ENCODE measurements around the gene CHST11.

Gene CHST11

DNA sequence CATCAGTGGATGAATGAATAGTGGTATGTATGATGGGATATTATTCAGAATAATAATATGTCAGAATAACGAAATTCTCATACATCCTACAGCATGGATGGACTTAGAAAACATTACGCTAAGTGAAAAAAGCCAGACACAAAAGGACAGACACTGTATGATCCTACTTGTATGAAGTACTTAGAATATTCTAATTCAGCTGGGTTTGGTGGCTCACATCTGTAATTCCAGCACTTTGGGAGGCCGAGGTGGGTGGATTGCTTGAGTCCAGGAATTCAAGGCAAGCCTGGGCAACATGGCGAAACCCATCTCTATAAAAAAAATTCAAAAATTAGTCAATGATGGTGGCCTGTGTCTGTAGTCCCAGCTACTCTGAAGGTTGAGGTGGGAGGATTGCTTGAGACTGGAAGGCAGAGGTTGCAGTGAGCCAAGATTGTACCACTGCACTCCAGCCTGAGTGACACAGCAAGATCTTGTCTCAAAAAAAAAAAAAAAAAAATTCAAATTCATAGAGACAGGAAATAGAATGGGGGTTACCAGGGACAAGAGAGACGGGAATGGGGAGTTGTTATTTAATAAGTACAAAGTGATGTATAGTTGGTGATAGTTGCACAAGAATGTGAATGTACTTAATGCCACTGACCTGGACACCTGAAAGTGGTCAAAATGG, 132.3 kb downstream of the CHST11 start (continued):
- TF ChIP-seq ZNF664 (tag by site-specific recombination; IDR thresholded peaks at IDR 0.05) (no peak), ZNF23 (tag by site-specific recombination; IDR thresholded peaks at IDR 0.05; ENCODE audit: borderline replicate concordance) (no peak), ZNF341 (tag by site-specific recombination; IDR thresholded peaks at IDR 0.05; ENCODE audit: low read depth) (no peak), ZNF175 (tag by site-specific recombination; IDR thresholded peaks at IDR 0.05) (no peak), ZNF747 (tag by site-specific recombination; IDR thresholded peaks at IDR 0.05) (no peak), ZNF184 (tag by site-specific recombination; IDR thresholded peaks at IDR 0.05) (no peak), ZNF792 (tag by site-specific recombination; IDR thresholded peaks at IDR 0.05) (no peak), ZNF624 (tag by site-specific recombination; IDR thresholded peaks at IDR 0.05) (no peak), ZNF366 (tag by site-specific recombination; conservative IDR thresholded peaks at IDR 0.05) (no peak)
- TF ChIP-seq, protein P1, sequence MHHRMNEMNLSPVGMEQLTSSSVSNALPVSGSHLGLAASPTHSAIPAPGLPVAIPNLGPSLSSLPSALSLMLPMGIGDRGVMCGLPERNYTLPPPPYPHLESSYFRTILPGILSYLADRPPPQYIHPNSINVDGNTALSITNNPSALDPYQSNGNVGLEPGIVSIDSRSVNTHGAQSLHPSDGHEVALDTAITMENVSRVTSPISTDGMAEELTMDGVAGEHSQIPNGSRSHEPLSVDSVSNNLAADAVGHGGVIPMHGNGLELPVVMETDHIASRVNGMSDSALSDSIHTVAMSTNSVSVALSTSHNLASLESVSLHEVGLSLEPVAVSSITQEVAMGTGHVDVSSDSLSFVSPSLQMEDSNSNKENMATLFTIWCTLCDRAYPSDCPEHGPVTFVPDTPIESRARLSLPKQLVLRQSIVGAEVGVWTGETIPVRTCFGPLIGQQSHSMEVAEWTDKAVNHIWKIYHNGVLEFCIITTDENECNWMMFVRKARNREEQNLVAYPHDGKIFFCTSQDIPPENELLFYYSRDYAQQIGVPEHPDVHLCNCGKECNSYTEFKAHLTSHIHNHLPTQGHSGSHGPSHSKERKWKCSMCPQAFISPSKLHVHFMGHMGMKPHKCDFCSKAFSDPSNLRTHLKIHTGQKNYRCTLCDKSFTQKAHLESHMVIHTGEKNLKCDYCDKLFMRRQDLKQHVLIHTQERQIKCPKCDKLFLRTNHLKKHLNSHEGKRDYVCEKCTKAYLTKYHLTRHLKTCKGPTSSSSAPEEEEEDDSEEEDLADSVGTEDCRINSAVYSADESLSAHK (tag by site-specific recombination; IDR thresholded peaks at IDR 0.05): no peak

DNA sequence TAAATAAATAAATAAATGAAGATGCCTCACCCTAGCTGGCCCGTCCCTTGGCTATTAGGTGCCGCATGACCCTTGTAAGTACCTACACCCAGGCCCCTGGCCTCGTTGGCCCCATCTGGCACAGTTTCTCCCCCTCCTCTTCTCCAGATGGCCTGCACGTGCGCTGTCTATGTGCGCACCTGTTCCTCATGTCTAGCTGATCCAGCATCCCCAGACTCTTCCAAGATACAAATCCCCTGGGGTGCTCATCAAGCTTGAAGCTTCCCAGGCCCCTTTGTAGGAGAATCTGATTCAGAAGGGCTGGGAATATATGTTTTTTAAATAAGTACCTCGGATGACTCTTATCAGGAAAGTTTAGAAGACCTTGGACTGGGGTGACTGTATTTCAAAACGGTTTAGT, 133.3 kb downstream of the CHST11 start:
- TF ChIP-seq SCRT1 (tag by site-specific recombination; IDR thresholded peaks at IDR 0.05; ENCODE audit: borderline replicate concordance) (no peak), ZNF350 (tag by site-specific recombination; IDR thresholded peaks at IDR 0.05) (no peak), ZNF707 (tag by site-specific recombination; IDR thresholded peaks at IDR 0.05) (no peak), ZNF239 (tag by site-specific recombination; IDR thresholded peaks at IDR 0.05) (no peak), ZNF2 (tag by site-specific recombination; IDR thresholded peaks at IDR 0.05) (no peak), ZNF701 (tag by site-specific recombination; IDR thresholded peaks at IDR 0.05) (no peak), ZNF214 (tag by site-specific recombination; IDR thresholded peaks at IDR 0.05; ENCODE audit: borderline replicate concordance) (no peak), ZBTB1 (tag by site-specific recombination; IDR thresholded peaks at IDR 0.05) (no peak), ZNF140 (tag by site-specific recombination; IDR thresholded peaks at IDR 0.05) (no peak), ZBTB7A (tag by site-specific recombination; IDR thresholded peaks at IDR 0.05; ENCODE audit: low read depth) (no peak), ZNF10 (tag by site-specific recombination; IDR thresholded peaks at IDR 0.05) (no peak), KLF1 (tag by site-specific recombination; IDR thresholded peaks at IDR 0.05) (no peak)
- Histone ChIP-seq H3K9me3 (ENCODE audit: control insufficient read depth, insufficient read depth, low read depth, low read length) (no peaks in the 10 kb centered on the region), H3K36me3 (ENCODE audit: control insufficient read depth in 2 of 2, insufficient read depth in 1 of 2, low read length in 2 of 2) (no peaks in the 10 kb centered on the region), H3K27ac (ENCODE audit: extremely low read depth, low read depth, low read length) (no peak overlapping the region), H3K4me1 (ENCODE audit: control insufficient read depth, insufficient read depth, low read length) (peaks cover 4% of the 10 kb centered on the region), H3K4me3 (ENCODE audit: low read depth, low read length) (no peak overlapping the region)
- ChIA-PET CTCF (no interaction called here), POLR2A (no interaction called here)

DNA sequence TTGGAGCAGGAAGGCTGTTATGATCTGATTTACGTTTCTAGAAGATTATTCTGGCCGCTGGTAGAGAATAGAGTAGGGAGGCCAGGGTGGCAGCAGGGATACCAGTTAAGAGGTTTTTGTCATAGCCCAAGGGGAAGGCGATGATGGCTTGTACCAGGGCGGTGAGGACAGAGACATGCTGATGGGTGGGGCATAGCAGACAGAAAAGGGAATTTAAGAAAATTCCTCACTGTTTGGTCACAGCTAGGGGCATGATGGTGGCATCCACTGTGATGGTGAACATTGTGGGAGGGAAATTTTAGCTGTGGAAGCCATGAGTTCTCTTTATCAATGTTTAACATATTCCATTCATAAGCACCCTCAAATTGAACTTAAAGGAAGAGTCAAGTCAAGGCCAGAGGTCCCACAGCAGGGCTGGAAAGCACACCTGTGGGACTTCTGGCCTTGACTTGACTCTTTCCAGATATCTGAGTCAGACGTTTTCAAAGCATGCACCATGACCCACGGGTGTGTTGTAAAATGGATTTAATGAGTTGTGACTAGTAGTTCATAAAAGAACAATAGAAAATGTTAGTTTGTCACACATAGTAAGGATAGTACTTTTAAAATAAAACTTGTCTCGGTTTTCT, 134.6 kb downstream of the CHST11 start:
- Histone ChIP-seq H3K27ac (ENCODE audit: extremely low read depth, low read depth, low read length) (no peak overlapping the region), H3K4me3 (ENCODE audit: low read depth, low read length) (no peak overlapping the region), H3K36me3 (ENCODE audit: control insufficient read depth in 2 of 2, insufficient read depth in 1 of 2, low read length in 2 of 2) (no peaks in the 10 kb centered on the region), H3K4me1 (ENCODE audit: control insufficient read depth, insufficient read depth, low read length) (peaks cover 4% of the 10 kb centered on the region), H3K9me3 (ENCODE audit: control insufficient read depth, insufficient read depth, low read depth, low read length) (no peaks in the 10 kb centered on the region)
- ChIA-PET CTCF (interaction anchor here (0.7 kb wide), 1 partner anchor 286 kb away, joined by 6 read pairs; no protein-coding TSS in a partner anchor), POLR2A (no interaction called here)
- TF ChIP-seq ZNF48 (tag by site-specific recombination; IDR thresholded peaks at IDR 0.05) (no peak), ZBTB48 (tag by site-specific recombination; IDR thresholded peaks at IDR 0.05) (no peak), OVOL3 (tag by site-specific recombination; IDR thresholded peaks at IDR 0.05) (no peak), ZIC2 (tag by site-specific recombination; IDR thresholded peaks at IDR 0.05) (no peak), ZBTB1 (tag by site-specific recombination; IDR thresholded peaks at IDR 0.05) (no peak), HOXD13 (CRISPR knock-in tag; IDR thresholded peaks at IDR 0.05; ENCODE audit: borderline replicate concordance) (no peak), ZNF830 (tag by site-specific recombination; IDR thresholded peaks at IDR 0.05; ENCODE audit: low read depth) (no peak), ZNF530 (tag by site-specific recombination; IDR thresholded peaks at IDR 0.05; ENCODE audit: low read depth) (no peak), ZNF433 (tag by site-specific recombination; IDR thresholded peaks at IDR 0.05; ENCODE audit: low read depth) (no peak)
- TF ChIP-seq, protein P2, sequence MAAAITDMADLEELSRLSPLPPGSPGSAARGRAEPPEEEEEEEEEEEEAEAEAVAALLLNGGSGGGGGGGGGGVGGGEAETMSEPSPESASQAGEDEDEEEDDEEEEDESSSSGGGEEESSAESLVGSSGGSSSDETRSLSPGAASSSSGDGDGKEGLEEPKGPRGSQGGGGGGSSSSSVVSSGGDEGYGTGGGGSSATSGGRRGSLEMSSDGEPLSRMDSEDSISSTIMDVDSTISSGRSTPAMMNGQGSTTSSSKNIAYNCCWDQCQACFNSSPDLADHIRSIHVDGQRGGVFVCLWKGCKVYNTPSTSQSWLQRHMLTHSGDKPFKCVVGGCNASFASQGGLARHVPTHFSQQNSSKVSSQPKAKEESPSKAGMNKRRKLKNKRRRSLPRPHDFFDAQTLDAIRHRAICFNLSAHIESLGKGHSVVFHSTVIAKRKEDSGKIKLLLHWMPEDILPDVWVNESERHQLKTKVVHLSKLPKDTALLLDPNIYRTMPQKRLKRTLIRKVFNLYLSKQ (tag by site-specific recombination; IDR thresholded peaks at IDR 0.05; ENCODE audit: borderline replicate concordance): no peak

All from HEK293 (cell line).